Measurements from ENCODE around the gene FOXD2.

- TF ChIP-seq CTCF (IDR thresholded peaks at IDR 0.05; ENCODE audit: poor library complexity), result no peak
- no peak for TF ChIP-seq EZH2 (IDR thresholded peaks at IDR 0.05; ENCODE audit: borderline replicate concordance)
Measured at GRCh38 chr1:47448462-47449222, 10.8 kb downstream of the FOXD2 start.
